DND-41 (cell line): ENCODE measurements around the gene EXD3.

Experiments used
- ATAC-seq: fragments of 200-7000 bp; cut with Tn5 transposase; 3 replicates; pipeline ENCODE4 v1.9.1; 2021; ENCODE audit warnings: low read depth; ENCODE audit not compliant: insufficient read depth
- DNase-seq: peaks from one replicate; pipeline ENCODE4 v3.0.0-alpha.2; 2020
- H2AFZ ChIP-seq: 2 replicates; pipeline ENCODE4 v1.6.0; 2012; ENCODE audit warnings: low read depth, low read length
- H3K27ac ChIP-seq: 2 replicates; pipeline ENCODE4 v1.5.1; 2012; ENCODE audit warnings: low read length, inconsistent platforms
- H3K27me3 ChIP-seq: fragments of 200-600 bp; sonication (generic); 2 replicates; pipeline ENCODE4 v1.6.0; 2012; ENCODE audit warnings: low read length, mild to moderate bottlenecking, inconsistent platforms; ENCODE audit not compliant: insufficient read depth, poor library complexity
- H3K36me3 ChIP-seq: 2 replicates; pipeline ENCODE4 v1.5.1; 2012; ENCODE audit warnings: low read length, inconsistent platforms; ENCODE audit not compliant: insufficient read depth
- H3K4me1 ChIP-seq: 2 replicates; pipeline ENCODE4 v1.5.1; 2012; ENCODE audit warnings: mild to moderate bottlenecking, low read length; ENCODE audit not compliant: insufficient read depth
- H3K4me2 ChIP-seq: 2 replicates; pipeline ENCODE4 v1.6.0; 2012; ENCODE audit warnings: mild to moderate bottlenecking, moderate library complexity, low read length, inconsistent platforms; ENCODE audit not compliant: insufficient read depth
- H3K4me3 ChIP-seq, 2 experiments: fragments of 200-600 bp in 1 of 2; shearing (Covaris generic) in 1 of 2; 2 replicates each; pipeline ENCODE4 v1.5.1; 2012 to 2016; ENCODE audit warnings: inconsistent platforms in 2 of 2, low read length in 2 of 2, mild to moderate bottlenecking in 2 of 2, low read depth in 1 of 2, moderate library complexity in 1 of 2
- H3K79me2 ChIP-seq: 2 replicates; pipeline ENCODE4 v1.6.0; 2012; ENCODE audit warnings: low read length, inconsistent platforms; ENCODE audit not compliant: insufficient read depth
- H3K9ac ChIP-seq: 2 replicates; pipeline ENCODE4 v1.6.0; 2012; ENCODE audit warnings: low read depth, mild to moderate bottlenecking, inconsistent platforms, low read length, moderate library complexity
- H3K9me3 ChIP-seq: 2 replicates; pipeline ENCODE4 v1.5.1; 2012; ENCODE audit warnings: low read length, moderate library complexity, mild to moderate bottlenecking, inconsistent platforms; ENCODE audit not compliant: insufficient read depth, severe bottlenecking
- H4K20me1 ChIP-seq: 2 replicates; pipeline ENCODE4 v1.6.0; 2012; ENCODE audit warnings: low read length; ENCODE audit not compliant: insufficient read depth
- EZH2 ChIP-seq: IDR thresholded peaks from 3 replicates; pipeline ENCODE4 v1.6.1; 2012; ENCODE audit warnings: borderline replicate concordance, low read depth, mild to moderate bottlenecking, moderate library complexity, low read length, inconsistent platforms; ENCODE audit not compliant: severe bottlenecking
- TF ChIP-seq, protein P1 (sequence below): IDR thresholded peaks from 2 replicates; pipeline ENCODE4 v1.5.1; 2012; ENCODE audit warnings: borderline replicate concordance, low read length, moderate library complexity, mild to moderate bottlenecking; ENCODE audit not compliant: poor library complexity, severe bottlenecking; ENCODE audit errors: extremely low read depth

The EXD3 gene

GRCh38 chr9:137350696-137351584 is 72.0 kb downstream of the EXD3 start:
- Histone ChIP-seq H4K20me1 (no peaks in the 10 kb centered on the region), H3K79me2 (no peaks in the 10 kb centered on the region), H3K4me1 (no peaks in the 10 kb centered on the region), H2AFZ (no peak overlapping the region), H3K4me3 (no peak overlapping the region), H3K4me2 (no peak overlapping the region), H3K36me3 (no peaks in the 10 kb centered on the region), H3K9me3 (peaks cover 16% of the 10 kb centered on the region), H3K27me3 (no peaks in the 10 kb centered on the region), H3K9ac (no peak overlapping the region), H3K27ac (no peak overlapping the region)
- no peak for TF ChIP-seq EZH2
- TF ChIP-seq, protein P1, sequence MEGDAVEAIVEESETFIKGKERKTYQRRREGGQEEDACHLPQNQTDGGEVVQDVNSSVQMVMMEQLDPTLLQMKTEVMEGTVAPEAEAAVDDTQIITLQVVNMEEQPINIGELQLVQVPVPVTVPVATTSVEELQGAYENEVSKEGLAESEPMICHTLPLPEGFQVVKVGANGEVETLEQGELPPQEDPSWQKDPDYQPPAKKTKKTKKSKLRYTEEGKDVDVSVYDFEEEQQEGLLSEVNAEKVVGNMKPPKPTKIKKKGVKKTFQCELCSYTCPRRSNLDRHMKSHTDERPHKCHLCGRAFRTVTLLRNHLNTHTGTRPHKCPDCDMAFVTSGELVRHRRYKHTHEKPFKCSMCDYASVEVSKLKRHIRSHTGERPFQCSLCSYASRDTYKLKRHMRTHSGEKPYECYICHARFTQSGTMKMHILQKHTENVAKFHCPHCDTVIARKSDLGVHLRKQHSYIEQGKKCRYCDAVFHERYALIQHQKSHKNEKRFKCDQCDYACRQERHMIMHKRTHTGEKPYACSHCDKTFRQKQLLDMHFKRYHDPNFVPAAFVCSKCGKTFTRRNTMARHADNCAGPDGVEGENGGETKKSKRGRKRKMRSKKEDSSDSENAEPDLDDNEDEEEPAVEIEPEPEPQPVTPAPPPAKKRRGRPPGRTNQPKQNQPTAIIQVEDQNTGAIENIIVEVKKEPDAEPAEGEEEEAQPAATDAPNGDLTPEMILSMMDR, result no peak
- DNase-seq, result no peak
- no peak for ATAC-seq

DNA sequence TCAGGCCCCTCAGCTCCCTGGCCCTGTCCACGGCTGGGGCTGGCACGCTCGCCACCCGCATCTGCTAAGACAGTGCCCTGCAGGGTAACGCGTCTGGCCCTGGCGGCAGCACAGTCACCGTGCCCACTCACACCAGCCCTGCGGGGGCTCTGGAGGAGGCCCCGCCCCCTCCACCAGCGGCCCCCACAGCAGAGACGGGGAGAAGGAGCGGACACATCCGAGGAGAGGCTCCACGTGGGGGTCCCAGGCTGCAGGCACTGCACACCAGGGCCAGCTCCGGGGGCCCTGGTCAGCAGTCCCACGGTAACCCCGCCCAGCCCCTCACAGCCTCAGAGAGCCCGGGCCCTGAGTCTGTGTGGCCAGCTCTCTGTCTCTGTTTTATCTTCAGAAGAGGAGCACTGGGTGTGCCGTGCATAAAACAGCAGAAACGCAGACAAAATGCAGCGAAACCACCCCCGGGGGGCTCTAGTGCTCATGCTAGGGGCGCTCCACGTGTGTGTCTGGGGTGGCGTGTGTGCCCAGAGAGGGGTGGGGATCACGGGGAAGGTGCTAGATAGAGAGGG is 73.4 kb downstream of the EXD3 start:
- Histone ChIP-seq H3K27me3 (no peaks in the 10 kb centered on the region), H3K4me3 (no peak overlapping the region), H3K27ac (no peak overlapping the region), H3K4me1 (no peaks in the 10 kb centered on the region), H2AFZ (no peak overlapping the region), H3K4me2 (no peak overlapping the region), H3K9me3 (peaks cover 7% of the 10 kb centered on the region), H4K20me1 (no peaks in the 10 kb centered on the region), H3K36me3 (no peaks in the 10 kb centered on the region), H3K9ac (no peak overlapping the region), H3K79me2 (no peaks in the 10 kb centered on the region)
- DNase-seq (no peak), ATAC-seq (no peak)
- TF ChIP-seq, protein P1, result no peak
- TF ChIP-seq EZH2, result no peak

DNA sequence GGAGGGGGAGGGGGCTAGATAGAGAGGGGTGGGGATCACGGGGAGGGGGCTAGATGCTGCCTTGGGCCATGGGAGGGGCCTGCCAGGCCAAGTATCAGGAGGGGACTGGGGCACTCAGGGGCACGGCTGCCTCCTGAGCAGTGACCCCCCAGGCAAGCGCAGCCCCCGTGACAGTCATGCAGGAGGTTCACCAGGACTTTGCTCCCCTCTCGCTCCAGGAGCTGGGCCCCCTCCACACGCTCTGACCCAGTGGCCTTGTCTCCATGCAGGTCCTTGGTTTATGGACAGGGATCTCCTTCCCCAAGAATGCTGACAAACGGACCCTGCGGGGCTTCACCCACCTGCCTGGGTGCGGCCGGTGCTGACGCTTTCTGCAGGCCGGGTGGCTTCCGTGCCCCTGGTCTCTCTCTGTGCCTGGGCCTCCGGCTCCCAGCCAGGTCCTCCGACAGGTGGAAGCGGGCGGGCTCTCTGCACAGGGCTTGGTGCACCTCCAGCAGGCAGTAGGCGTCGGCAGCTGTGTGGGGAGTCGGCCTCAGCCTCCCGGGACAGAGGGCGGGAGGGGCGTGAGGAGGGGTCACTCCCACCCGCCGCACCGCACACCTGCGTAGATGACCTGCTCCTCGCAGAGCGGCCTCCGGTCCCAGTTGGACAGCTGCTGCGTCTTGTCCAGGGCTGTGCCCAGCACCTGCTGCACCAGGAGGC is 74.0 kb downstream of the EXD3 start:
- H3K36me3 ChIP-seq, result no peaks in the 10 kb centered on the region
- no peak overlapping the region for H3K9ac ChIP-seq
- H3K79me2 ChIP-seq, result no peaks in the 10 kb centered on the region
- H3K27ac ChIP-seq, result no peak overlapping the region
- H3K4me2 ChIP-seq, result no peak overlapping the region
- no peak for DNase-seq
- no peaks in the 10 kb centered on the region for H3K4me1 ChIP-seq
- H3K9me3 ChIP-seq, result peaks cover 7% of the 10 kb centered on the region
- no peak overlapping the region for H3K4me3 ChIP-seq
- H2AFZ ChIP-seq, result no peak overlapping the region
- no peaks in the 10 kb centered on the region for H4K20me1 ChIP-seq
- no peak for ATAC-seq
- TF ChIP-seq EZH2, result no peak
- TF ChIP-seq, protein P1, result no peak
- H3K27me3 ChIP-seq, result no peaks in the 10 kb centered on the region
